Neural progenitor cell (in vitro differentiated cells): ENCODE data around the gene HSD3B1.

ENCODE experiments used
- EZH2 ChIP-seq: fragments of 200-600 bp; sonication (generic); IDR thresholded peaks from 2 replicates; pipeline ENCODE4 v1.6.1; 2017; ENCODE audit warnings: antibody characterized with exemption, mild to moderate bottlenecking, moderate library complexity
- TF ChIP-seq, protein P1 (sequence below): fragments of 200-600 bp; sonication (generic); IDR thresholded peaks from 2 replicates; pipeline ENCODE4 v1.5.1; 2017; ENCODE audit warnings: antibody characterized with exemption, mild to moderate bottlenecking

DNA sequence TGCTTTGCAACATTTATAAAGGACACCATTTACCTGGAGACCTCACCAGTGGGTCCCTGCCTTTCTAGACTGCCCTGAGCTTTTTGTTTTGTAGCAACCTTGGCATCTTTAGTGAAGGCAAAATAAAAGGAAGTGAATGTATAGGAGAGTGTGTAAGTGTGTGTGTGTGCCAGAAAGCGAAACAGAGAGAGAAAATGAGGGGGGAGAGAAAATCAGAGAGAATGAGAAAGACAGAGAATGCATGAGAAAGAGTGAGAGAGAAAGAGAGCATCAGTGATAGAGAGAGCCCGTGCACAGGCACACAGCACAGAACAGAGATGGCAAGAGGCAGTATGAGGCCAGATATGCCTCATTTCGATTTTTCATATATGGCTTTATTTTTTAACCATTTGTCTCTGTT, 57.5 kb downstream of the HSD3B1 start:
- TF ChIP-seq, protein P1, sequence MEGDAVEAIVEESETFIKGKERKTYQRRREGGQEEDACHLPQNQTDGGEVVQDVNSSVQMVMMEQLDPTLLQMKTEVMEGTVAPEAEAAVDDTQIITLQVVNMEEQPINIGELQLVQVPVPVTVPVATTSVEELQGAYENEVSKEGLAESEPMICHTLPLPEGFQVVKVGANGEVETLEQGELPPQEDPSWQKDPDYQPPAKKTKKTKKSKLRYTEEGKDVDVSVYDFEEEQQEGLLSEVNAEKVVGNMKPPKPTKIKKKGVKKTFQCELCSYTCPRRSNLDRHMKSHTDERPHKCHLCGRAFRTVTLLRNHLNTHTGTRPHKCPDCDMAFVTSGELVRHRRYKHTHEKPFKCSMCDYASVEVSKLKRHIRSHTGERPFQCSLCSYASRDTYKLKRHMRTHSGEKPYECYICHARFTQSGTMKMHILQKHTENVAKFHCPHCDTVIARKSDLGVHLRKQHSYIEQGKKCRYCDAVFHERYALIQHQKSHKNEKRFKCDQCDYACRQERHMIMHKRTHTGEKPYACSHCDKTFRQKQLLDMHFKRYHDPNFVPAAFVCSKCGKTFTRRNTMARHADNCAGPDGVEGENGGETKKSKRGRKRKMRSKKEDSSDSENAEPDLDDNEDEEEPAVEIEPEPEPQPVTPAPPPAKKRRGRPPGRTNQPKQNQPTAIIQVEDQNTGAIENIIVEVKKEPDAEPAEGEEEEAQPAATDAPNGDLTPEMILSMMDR: no peak
- no peak for TF ChIP-seq EZH2
